Endothelial cell of umbilical vein (primary cell): ENCODE measurements around the gene UGT2A1.

Experiments
- CTCF ChIP-seq, 2 donors: IDR thresholded peaks; 1 replicate in 1 of 2; 2 replicates in 1 of 2; pipeline ENCODE4 v1.5.1; 2011; ENCODE audit warnings: low read length in 2 of 2, mild to moderate bottlenecking in 2 of 2, moderate library complexity in 2 of 2, control low read depth in 1 of 2, inconsistent platforms in 1 of 2, low read depth in 1 of 2; ENCODE audit not compliant: insufficient read depth in 1 of 2; ENCODE audit errors: extremely low read depth in 1 of 2
- EZH2 ChIP-seq: IDR thresholded peaks from 2 replicates; pipeline ENCODE4 v1.6.1; 2012; ENCODE audit warnings: borderline replicate concordance, low read depth, mild to moderate bottlenecking, moderate library complexity, low read length, inconsistent platforms; ENCODE audit not compliant: severe bottlenecking
- FOS ChIP-seq: IDR thresholded peaks from 2 replicates; pipeline ENCODE4 v1.6.1; 2011; ENCODE audit warnings: mild to moderate bottlenecking, low read length, moderate library complexity, borderline replicate concordance; ENCODE audit not compliant: insufficient read depth
- JUN ChIP-seq: IDR thresholded peaks from 2 replicates; pipeline ENCODE4 v1.6.1; 2011; ENCODE audit warnings: borderline replicate concordance, low read depth; ENCODE audit not compliant: insufficient read length, insufficient read depth
- MYC ChIP-seq: IDR thresholded peaks from one replicate; pipeline ENCODE4 v1.6.1; 2011; ENCODE audit warnings: mild to moderate bottlenecking, low read depth, low read length
- POLR2A ChIP-seq: IDR thresholded peaks from 2 replicates; pipeline ENCODE4 v1.6.1; 2012; ENCODE audit warnings: low read depth, mild to moderate bottlenecking, control low read depth, low read length
- POLR2AphosphoS5 ChIP-seq: IDR thresholded peaks from 2 replicates; pipeline ENCODE4 v1.6.1; 2012; ENCODE audit warnings: low read depth, mild to moderate bottlenecking, control low read depth, low read length, moderate library complexity; ENCODE audit not compliant: insufficient read depth

- no peak for TF ChIP-seq CTCF (IDR thresholded peaks at IDR 0.05; ENCODE audit: extremely low read depth in 1 of 2, insufficient read depth in 1 of 2, low read depth in 1 of 2, low read length in 2 of 2)
- no peak for TF ChIP-seq POLR2A
- TF ChIP-seq JUN, result no peak
- no peak for TF ChIP-seq EZH2
- no peak for TF ChIP-seq MYC
- no peak for TF ChIP-seq FOS
- TF ChIP-seq POLR2AphosphoS5, result no peak
Measured at GRCh38 chr4:69584135-69584534, 68.9 kb downstream of the UGT2A1 start.
